Natural killer cell (primary cell): ENCODE measurements around the gene SLC6A6. TPM values are rescaled to one million over a fixed set of nuclear protein-coding genes. Genes with fewer than 3 reads are reported as not detected.

ENCODE experiments used
- ATAC-seq, 3 donors: fragments of 150-1000 bp in 2 of 3; fragments of 200-7000 bp in 1 of 3; cut with Tn5 transposase; 1 replicate in 1 of 3; 2 replicates in 2 of 3; pipeline ENCODE4 v1.10.0; 2021; ENCODE audit warnings: mild to moderate bottlenecking in 2 of 3, moderate library complexity in 2 of 3
- DNase-seq, 2 donors: peaks; one replicate each; pipeline versions ENCODE4 v3.0.0 to v3.0.0-alpha.2; 2013 to 2021; ENCODE audit warnings: mixed read lengths in 1 of 2
- H3K27ac ChIP-seq: one replicate; pipeline ENCODE4 v1.5.1; 2013; ENCODE audit warnings: mild to moderate bottlenecking, low read length
- H3K27me3 ChIP-seq: one replicate; pipeline ENCODE4 v1.6.1; 2013; ENCODE audit warnings: low read length; ENCODE audit not compliant: control insufficient read depth, insufficient read depth
- H3K36me3 ChIP-seq: one replicate; pipeline ENCODE4 v1.6.1; 2013; ENCODE audit warnings: low read length; ENCODE audit not compliant: control insufficient read depth, insufficient read depth
- H3K4me1 ChIP-seq: one replicate; pipeline ENCODE4 v1.6.1; 2013; ENCODE audit warnings: low read length; ENCODE audit not compliant: control insufficient read depth, insufficient read depth
- H3K4me3 ChIP-seq: one replicate; pipeline ENCODE4 v1.5.1; 2013; ENCODE audit warnings: low read length
- H3K9me3 ChIP-seq: one replicate; pipeline ENCODE4 v1.6.1; 2013; ENCODE audit warnings: low read length; ENCODE audit not compliant: control insufficient read depth, insufficient read depth
- H3K27ac Mint-ChIP-seq, 2 donors: one replicate each; pipeline ENCODE4 v1.8.0; 2022; ENCODE audit warnings: mild to moderate bottlenecking in 2 of 2, mixed read lengths in 2 of 2, moderate library complexity in 1 of 2
- H3K27me3 Mint-ChIP-seq, 2 donors: one replicate each; pipeline ENCODE4 v1.8.0; 2022; ENCODE audit warnings: low read depth in 2 of 2, mixed read lengths in 2 of 2
- H3K36me3 Mint-ChIP-seq: one replicate; pipeline ENCODE4 v1.8.0; 2022; ENCODE audit warnings: mixed read lengths
- H3K4me1 Mint-ChIP-seq, 2 donors: one replicate each; pipeline ENCODE4 v1.8.0; 2022; ENCODE audit warnings: mixed read lengths in 2 of 2
- H3K4me3 Mint-ChIP-seq: one replicate; pipeline ENCODE4 v1.8.0; 2022; ENCODE audit warnings: mild to moderate bottlenecking, moderate library complexity, mixed read lengths
- H3K9me3 Mint-ChIP-seq, 2 donors: one replicate each; pipeline ENCODE4 v1.8.0; 2022; ENCODE audit warnings: mixed read lengths in 2 of 2
- WGBS: methylation state at CpG from one replicate; pipeline ENCODE4 v1.1.7; 2013; ENCODE audit warnings: missing lambda C conversion rate; ENCODE audit not compliant: insufficient coverage; 5-methylcytosine and 5-hydroxymethylcytosine counted together
- intact Hi-C: fragments of 100-400 bp; cut with micrococcal nuclease; formaldehyde crosslinking; loops from one replicate; pipeline ENCODE4 v1.14.2; 2022
- total RNA-seq, 4 donors: library from RNA; stranded (reverse); fragments of 120-200 nt in 1 of 4; gene quantifications; one replicate each; pipeline versions ENCODE4 v1.2.3 to v1.2.4, GENCODE V29; 2013 to 2022
- TF ChIP-seq, protein P1 (sequence below): fragments of 200-600 bp; IDR thresholded peaks from one replicate; pipeline ENCODE4 v1.8.0; 2022; ENCODE audit warnings: antibody characterized with exemption

Gene SLC6A6
- total RNA-seq, 3 donors from 2014 or later (not counting 1 experiment from before 2014, with no cell fraction given), result 43.7 to 55.4 (median 50.1) TPM

DNA sequence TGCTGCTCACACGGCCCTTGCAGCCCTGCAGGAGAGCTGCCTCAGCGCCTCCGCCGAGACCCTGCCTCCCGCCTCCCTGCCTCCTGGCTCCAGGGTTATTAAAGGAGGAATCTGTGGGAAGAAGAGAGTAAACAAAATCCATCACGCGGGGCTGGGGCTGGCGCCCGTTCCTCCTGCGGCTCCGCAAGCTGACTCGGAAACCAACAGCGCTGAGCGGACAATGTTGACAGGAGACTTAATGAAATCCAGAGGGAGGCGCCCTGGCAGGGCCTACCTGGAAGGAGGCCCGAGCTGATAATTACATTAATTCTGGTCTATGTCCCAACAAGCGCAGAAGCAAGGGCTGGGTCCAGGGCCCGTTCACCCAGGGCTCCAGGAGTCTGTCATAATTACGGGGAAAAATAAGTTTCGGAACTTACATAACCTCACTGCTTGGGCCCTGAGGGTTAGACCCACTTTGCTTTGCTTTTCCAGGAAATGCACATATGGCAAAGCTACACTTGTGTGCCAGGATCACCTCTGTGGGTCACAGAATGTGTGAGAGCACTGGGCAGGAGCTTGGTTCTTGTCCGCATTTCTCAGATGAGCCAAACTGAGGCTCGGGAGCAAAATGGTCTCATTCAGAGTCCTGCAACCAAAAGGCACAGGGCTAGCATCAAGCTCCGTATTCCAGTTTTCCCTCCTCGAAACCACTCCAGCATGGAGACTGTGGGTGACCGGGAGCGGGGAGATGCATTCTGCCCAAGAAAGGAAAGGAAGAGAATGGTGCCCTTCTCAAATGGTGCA lies 43.8 kb upstream of the SLC6A6 start:
- H3K36me3 Mint-ChIP-seq, result no peaks in the 10 kb centered on the region
- Histone ChIP-seq H3K36me3 (no peaks in the 10 kb centered on the region), H3K27me3 (no peaks in the 10 kb centered on the region), H3K27ac (no peak overlapping the region), H3K9me3 (no peaks in the 10 kb centered on the region), H3K4me3 (no peak overlapping the region), H3K4me1 (no peaks in the 10 kb centered on the region)
- no peak overlapping the region for H3K27ac Mint-ChIP-seq
- 93% methylated on average over 26 of the region's 26 CpGs for WGBS
- no peak overlapping the region for H3K4me3 Mint-ChIP-seq
- intact Hi-C loops, result no loop called here
- peaks cover 0 to 7% of the 10 kb centered on the region in 2 donors for H3K27me3 Mint-ChIP-seq
- H3K9me3 Mint-ChIP-seq, result no peaks in the 10 kb centered on the region
- H3K4me1 Mint-ChIP-seq, result no peaks in the 10 kb centered on the region
- ATAC-seq (no peak), DNase-seq (no peak)
- TF ChIP-seq, protein P1, sequence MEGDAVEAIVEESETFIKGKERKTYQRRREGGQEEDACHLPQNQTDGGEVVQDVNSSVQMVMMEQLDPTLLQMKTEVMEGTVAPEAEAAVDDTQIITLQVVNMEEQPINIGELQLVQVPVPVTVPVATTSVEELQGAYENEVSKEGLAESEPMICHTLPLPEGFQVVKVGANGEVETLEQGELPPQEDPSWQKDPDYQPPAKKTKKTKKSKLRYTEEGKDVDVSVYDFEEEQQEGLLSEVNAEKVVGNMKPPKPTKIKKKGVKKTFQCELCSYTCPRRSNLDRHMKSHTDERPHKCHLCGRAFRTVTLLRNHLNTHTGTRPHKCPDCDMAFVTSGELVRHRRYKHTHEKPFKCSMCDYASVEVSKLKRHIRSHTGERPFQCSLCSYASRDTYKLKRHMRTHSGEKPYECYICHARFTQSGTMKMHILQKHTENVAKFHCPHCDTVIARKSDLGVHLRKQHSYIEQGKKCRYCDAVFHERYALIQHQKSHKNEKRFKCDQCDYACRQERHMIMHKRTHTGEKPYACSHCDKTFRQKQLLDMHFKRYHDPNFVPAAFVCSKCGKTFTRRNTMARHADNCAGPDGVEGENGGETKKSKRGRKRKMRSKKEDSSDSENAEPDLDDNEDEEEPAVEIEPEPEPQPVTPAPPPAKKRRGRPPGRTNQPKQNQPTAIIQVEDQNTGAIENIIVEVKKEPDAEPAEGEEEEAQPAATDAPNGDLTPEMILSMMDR, result no peak

DNA sequence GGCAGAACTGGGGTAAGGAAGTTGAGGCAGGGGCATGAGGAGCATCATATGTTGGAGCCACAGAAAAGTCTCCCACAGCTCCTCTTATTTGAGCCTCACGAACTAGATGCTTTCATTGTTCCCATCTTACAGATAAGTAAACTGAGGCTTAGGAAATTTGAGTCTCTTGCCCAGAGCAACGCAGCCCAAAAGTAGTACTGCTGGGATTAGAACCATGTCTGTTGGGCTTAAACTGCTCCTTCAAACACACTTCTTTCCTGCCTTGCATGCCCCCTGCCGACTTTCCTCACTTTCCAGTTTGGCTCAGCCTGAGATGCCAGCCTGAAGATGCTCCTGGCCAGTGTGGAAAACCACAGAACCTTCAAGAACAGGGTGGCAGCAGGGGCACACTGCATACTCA lies 43.1 kb upstream of the SLC6A6 start:
- no peaks in the 10 kb centered on the region for H3K27me3 ChIP-seq
- intact Hi-C loops, result no loop called here
- H3K27ac Mint-ChIP-seq, result no peak overlapping the region
- H3K36me3 ChIP-seq, result no peaks in the 10 kb centered on the region
- ATAC-seq (no peak), DNase-seq (no peak)
- no peaks in the 10 kb centered on the region for H3K4me1 ChIP-seq
- no peaks in the 10 kb centered on the region for H3K36me3 Mint-ChIP-seq
- no peaks in the 10 kb centered on the region for H3K9me3 ChIP-seq
- H3K4me3 ChIP-seq, result no peak overlapping the region
- 82% methylated on average over 3 of the region's 3 CpGs for WGBS
- TF ChIP-seq, protein P1, result no peak
- H3K4me1 Mint-ChIP-seq, result no peaks in the 10 kb centered on the region
- H3K9me3 Mint-ChIP-seq, result no peaks in the 10 kb centered on the region
- H3K4me3 Mint-ChIP-seq, result no peak overlapping the region
- H3K27me3 Mint-ChIP-seq, result peaks cover 0 to 7% of the 10 kb centered on the region in 2 donors
- no peak overlapping the region for H3K27ac ChIP-seq

DNA sequence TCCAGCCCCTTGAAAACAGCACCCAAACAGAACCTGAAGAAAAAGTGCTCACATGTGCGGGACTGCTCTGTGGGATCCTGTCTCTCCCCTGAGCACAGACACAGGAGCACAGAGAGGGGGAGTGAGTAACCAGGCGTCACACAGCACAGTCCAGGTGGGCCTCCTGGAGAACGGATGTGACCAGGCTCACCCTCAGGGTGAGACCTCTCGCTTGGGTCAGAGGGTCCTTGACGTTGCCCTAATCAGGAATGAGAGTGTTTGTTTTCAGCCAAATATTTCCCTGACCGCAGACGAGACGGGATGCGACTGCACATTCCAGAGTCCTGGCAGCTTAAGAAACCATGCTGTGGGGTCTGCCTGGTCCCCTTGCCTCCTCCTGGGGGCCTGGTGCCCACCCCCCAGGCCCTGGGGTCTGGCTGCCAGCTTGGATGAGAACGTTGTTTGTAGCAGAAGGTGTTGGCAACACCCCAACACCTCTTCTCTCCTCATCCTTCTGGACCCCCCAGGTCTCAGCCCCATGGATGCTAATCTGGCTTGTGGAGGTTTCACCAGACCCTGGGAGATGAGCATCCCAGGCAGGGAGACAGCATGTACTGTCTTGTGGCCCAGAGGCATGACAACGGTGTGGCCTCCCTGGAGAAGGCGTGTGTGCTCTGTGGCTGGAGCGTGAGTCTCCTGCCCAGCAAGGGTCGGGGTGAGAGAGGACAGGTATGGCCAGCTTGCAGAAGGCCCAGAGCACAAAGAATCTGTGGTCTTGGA lies 42.1 kb upstream of the SLC6A6 start:
- WGBS, result 89% methylated on average over 14 of the region's 14 CpGs
- TF ChIP-seq, protein P1, result no peak
- Mint-ChIP-seq H3K4me3 (no peak overlapping the region), H3K4me1 (no peaks in the 10 kb centered on the region), H3K27ac (no peak overlapping the region), H3K36me3 (no peaks in the 10 kb centered on the region), H3K27me3 (peaks cover 6 to 11% of the 10 kb centered on the region in 2 donors), H3K9me3 (no peaks in the 10 kb centered on the region)
- H3K27ac ChIP-seq, result no peak overlapping the region
- no peaks in the 10 kb centered on the region for H3K9me3 ChIP-seq
- H3K4me3 ChIP-seq, result no peak overlapping the region
- ATAC-seq (no peak), DNase-seq (no peak)
- H3K27me3 ChIP-seq, result no peaks in the 10 kb centered on the region
- intact Hi-C loops, result no loop called here
- H3K4me1 ChIP-seq, result no peaks in the 10 kb centered on the region
- no peaks in the 10 kb centered on the region for H3K36me3 ChIP-seq
